Measurements from ENCODE around the gene WASL.

The WASL gene

DNA sequence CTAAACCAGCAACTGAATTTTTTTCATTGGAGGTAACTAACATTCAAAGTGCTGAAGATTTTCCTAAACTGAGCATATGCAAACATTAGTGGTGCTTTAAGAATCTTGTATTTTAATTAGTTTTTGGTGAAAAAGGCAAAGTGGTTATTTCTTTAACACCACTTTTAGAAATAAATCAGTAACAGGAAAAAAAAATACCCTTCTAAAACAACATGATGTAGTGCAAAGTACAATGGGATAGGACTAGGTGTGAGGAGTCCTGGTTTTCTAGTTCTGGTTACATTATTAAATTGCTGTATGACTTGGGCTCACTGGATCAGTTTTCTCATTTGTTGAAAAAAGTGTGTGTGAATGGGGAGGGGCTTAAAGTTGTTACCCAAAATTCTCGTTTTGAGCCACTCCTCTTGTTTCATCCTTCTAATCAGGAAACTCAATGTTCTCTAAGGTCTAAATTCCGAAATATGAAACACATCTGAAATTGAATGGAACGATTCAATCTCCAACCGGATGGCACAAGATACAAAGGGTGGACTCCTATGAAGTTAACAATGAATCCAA, 1.8 kb downstream of the WASL start:
- ChIA-PET POLR2A (no interaction called here), CTCF (interaction anchor here (0.5 to 1.3 kb wide), 2 partner anchors 23 to 30 kb away, joined by 3 to 4 read pairs; no protein-coding TSS in a partner anchor)
- DNase-seq (ENCODE audit: extremely low spot score), result no peak
- TF ChIP-seq NFRKB (IDR thresholded peaks at IDR 0.05) (no peak), SP1 (IDR thresholded peaks at IDR 0.05) (no peak), SUZ12 (IDR thresholded peaks at IDR 0.05) (no peak), FOXK2 (IDR thresholded peaks at IDR 0.05) (no peak), HDGF (IDR thresholded peaks at IDR 0.05; ENCODE audit: borderline replicate concordance) (no peak), CTBP1 (IDR thresholded peaks at IDR 0.05; ENCODE audit: borderline replicate concordance) (no peak), FOXA1 (IDR thresholded peaks at IDR 0.05) (no peak), ELF4 (IDR thresholded peaks at IDR 0.05) (no peak), FOXM1 (IDR thresholded peaks at IDR 0.05; ENCODE audit: borderline replicate concordance) (no peak), BHLHE40 (IDR thresholded peaks at IDR 0.05; ENCODE audit: borderline replicate concordance) (no peak), L3MBTL2 (conservative IDR thresholded peaks at IDR 0.05) (no peak)
- TF ChIP-seq, protein P1, sequence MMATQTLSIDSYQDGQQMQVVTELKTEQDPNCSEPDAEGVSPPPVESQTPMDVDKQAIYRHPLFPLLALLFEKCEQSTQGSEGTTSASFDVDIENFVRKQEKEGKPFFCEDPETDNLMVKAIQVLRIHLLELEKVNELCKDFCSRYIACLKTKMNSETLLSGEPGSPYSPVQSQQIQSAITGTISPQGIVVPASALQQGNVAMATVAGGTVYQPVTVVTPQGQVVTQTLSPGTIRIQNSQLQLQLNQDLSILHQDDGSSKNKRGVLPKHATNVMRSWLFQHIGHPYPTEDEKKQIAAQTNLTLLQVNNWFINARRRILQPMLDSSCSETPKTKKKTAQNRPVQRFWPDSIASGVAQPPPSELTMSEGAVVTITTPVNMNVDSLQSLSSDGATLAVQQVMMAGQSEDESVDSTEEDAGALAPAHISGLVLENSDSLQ (IDR thresholded peaks at IDR 0.05), result no peak

DNA sequence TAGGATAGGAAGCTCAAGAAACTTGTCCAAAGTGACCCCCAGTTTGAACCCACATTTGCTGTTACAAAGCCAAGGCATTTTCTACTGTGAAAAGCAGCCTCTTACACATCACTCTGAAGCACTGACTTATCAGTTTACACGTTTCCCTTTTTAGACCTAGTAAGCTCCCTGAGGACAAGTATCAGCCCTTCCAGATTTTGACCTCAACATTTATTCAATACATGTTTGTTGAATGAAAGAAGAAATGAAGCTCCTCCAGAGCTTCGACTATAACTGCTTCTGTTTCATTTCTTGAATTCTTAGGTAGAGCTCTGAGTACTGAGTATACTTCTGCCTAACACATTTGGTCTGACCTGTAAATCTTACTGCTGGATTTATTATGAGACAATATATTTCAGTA, 2.7 kb downstream of the WASL start:
- TF ChIP-seq HDGF (IDR thresholded peaks at IDR 0.05; ENCODE audit: borderline replicate concordance) (no peak), FOXM1 (IDR thresholded peaks at IDR 0.05; ENCODE audit: borderline replicate concordance) (no peak), CTBP1 (IDR thresholded peaks at IDR 0.05; ENCODE audit: borderline replicate concordance) (no peak)
- ChIA-PET POLR2A (no interaction called here), CTCF (interaction anchor here (1.3 kb wide), 1 partner anchor 22 kb away, joined by 4 read pairs; no protein-coding TSS in a partner anchor)
- DNase-seq (ENCODE audit: extremely low spot score), result no peak

DNA sequence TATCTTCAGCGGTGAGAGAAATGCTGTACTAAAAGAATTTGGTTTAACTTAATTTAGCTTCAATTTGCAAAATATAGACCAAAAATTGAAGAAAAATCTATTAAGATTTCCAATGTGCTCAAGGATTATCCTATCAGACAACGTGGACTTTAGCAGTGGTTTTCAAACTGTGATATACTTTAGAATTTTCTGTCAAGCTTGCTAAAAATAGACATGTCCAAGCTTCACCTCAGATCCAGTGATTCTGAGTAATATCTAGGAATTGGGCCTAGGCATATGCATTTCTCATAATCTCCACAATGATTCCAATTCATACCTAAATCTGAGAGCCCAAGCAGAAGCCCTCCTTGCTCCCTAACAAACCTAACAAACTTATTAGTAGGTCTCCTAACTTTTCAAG, 3.4 kb downstream of the WASL start:
- no peak for TF ChIP-seq SUZ12 (IDR thresholded peaks at IDR 0.05)
- TF ChIP-seq NFRKB (IDR thresholded peaks at IDR 0.05), result no peak
- TF ChIP-seq HDGF (IDR thresholded peaks at IDR 0.05; ENCODE audit: borderline replicate concordance), result no peak
- TF ChIP-seq, protein P1 (IDR thresholded peaks at IDR 0.05), result no peak
- no peak for TF ChIP-seq LEF1 (IDR thresholded peaks at IDR 0.05; ENCODE audit: borderline replicate concordance)
- no peak for TF ChIP-seq CTBP1 (IDR thresholded peaks at IDR 0.05; ENCODE audit: borderline replicate concordance)
- TF ChIP-seq ELF4 (IDR thresholded peaks at IDR 0.05), result no peak
- TF ChIP-seq SP1 (IDR thresholded peaks at IDR 0.05), result no peak
- no peak for TF ChIP-seq L3MBTL2 (conservative IDR thresholded peaks at IDR 0.05)
- DNase-seq (ENCODE audit: extremely low spot score), result no peak
- POLR2A ChIA-PET, result no interaction called here
- CTCF ChIA-PET, result interaction anchor here (1.3 kb wide), 1 partner anchor 22 kb away, joined by 4 read pairs; no protein-coding TSS in a partner anchor

DNA sequence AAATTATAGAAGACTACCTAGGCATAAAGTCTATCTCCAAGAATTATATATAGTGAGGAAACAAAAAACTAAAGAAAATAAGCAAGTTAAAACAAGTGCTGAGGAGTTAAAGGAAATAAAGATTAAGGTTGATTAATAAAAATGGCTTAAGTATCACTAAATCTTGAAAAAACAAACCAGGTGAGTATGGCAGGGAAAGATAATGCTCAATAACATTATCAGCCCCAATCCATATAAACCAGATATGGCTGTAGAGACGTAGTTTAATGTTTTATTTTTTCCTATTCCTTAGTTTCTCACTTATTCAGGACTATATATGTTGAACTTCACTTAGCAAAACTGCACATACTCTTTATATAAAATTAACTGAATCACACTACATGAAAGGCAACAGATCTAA, 4.4 kb downstream of the WASL start:
- DNase-seq (ENCODE audit: extremely low spot score), result no peak
- ChIA-PET POLR2A (no interaction called here), CTCF (interaction anchor here (0.6 kb wide), 1 partner anchor 197 kb away, joined by 3 read pairs; no protein-coding TSS in a partner anchor)
- TF ChIP-seq NFRKB (IDR thresholded peaks at IDR 0.05) (no peak), ARNT (IDR thresholded peaks at IDR 0.05) (no peak), LEF1 (IDR thresholded peaks at IDR 0.05; ENCODE audit: borderline replicate concordance) (no peak), SP1 (IDR thresholded peaks at IDR 0.05) (no peak), BHLHE40 (IDR thresholded peaks at IDR 0.05; ENCODE audit: borderline replicate concordance) (no peak), FOXA1 (IDR thresholded peaks at IDR 0.05) (no peak), SUZ12 (IDR thresholded peaks at IDR 0.05) (no peak), FOXM1 (IDR thresholded peaks at IDR 0.05; ENCODE audit: borderline replicate concordance) (no peak), HDGF (IDR thresholded peaks at IDR 0.05; ENCODE audit: borderline replicate concordance) (no peak), CTBP1 (IDR thresholded peaks at IDR 0.05; ENCODE audit: borderline replicate concordance) (no peak), ZNF384 (IDR thresholded peaks at IDR 0.05) (no peak), TARDBP (IDR thresholded peaks at IDR 0.05) (no peak), FOXK2 (IDR thresholded peaks at IDR 0.05) (no peak)
- TF ChIP-seq, protein P1 (IDR thresholded peaks at IDR 0.05), result no peak

DNA sequence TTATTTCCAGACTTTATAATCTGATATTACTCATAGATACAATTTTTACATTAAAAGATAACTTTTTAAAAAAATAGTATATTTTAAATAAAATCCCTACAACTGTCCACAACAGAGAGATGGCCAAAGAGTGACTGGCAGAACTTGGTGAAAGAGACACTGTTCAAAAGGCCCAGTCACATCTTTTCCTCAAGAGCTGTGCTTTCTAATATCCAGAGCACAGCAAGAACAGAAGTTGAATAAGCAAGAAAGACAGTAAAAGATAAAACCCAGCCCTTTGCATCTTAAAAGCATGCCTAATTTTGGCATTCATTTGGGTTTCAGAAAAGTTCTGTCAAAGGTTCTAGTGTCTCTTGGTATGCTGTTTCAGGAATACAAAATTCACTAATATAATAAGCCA, 6.9 kb downstream of the WASL start:
- CTCF ChIA-PET, result no interaction called here

More for the DNA sequence above, 6.9 kb downstream of the WASL start:
- no peak for DNase-seq (ENCODE audit: extremely low spot score)
- TF ChIP-seq FOXM1 (IDR thresholded peaks at IDR 0.05; ENCODE audit: borderline replicate concordance) (no peak), HDGF (IDR thresholded peaks at IDR 0.05; ENCODE audit: borderline replicate concordance) (no peak), TARDBP (IDR thresholded peaks at IDR 0.05) (no peak), CTBP1 (IDR thresholded peaks at IDR 0.05; ENCODE audit: borderline replicate concordance) (no peak), L3MBTL2 (conservative IDR thresholded peaks at IDR 0.05) (no peak), ZNF384 (IDR thresholded peaks at IDR 0.05) (no peak), ARNT (IDR thresholded peaks at IDR 0.05) (no peak), SUZ12 (IDR thresholded peaks at IDR 0.05) (no peak), FOXA1 (IDR thresholded peaks at IDR 0.05) (no peak)
- TF ChIP-seq, protein P1 (IDR thresholded peaks at IDR 0.05), result no peak
- POLR2A ChIA-PET, result interaction anchor here (0.6 kb wide), 1 partner anchor 214 kb away, joined by 4 read pairs; no protein-coding TSS in a partner anchor

Measured in HEK293T (cell line).